ENCODE measurements around the gene BAIAP3. TPM values are rescaled to one million over a fixed set of nuclear protein-coding genes. Genes with fewer than 3 reads are reported as not detected.
A peak's percentile ranks its signal among the peaks of the same experiment; 100 is the strongest.

Gene BAIAP3
- total RNA-seq, 4 donors from 2014 or later = 0.05 to 4.4 (median 2.5) TPM

- in situ Hi-C loops (cut with MboI; ENCODE audit: low sequenced_read_pairs in 4 of 4) (no loop called here), intact Hi-C loops (cut with DNase I; ENCODE audit: low total_unique reads) (loop anchor here (1.0 kb wide), 1 partner anchor 33 kb away; no protein-coding TSS in a partner anchor)
- Histone ChIP-seq H3K9me3 (no peaks in the 10 kb centered on the region), H3K36me3 (no peaks in the 10 kb centered on the region), H3K27me3 (no peaks in the 10 kb centered on the region), H3K4me1 (peaks cover 10 to 20% of the 10 kb centered on the region in 2 donors), H3K4me3 (no peak overlapping the region), H3K27ac (peak overlapping the region in 1 of 4 donors; percentile 9)
- ATAC-seq = no peak
- no peak for TF ChIP-seq POLR2A (IDR thresholded peaks at IDR 0.05)
- TF ChIP-seq CTCF (IDR thresholded peaks at IDR 0.05 in 4 of 5, conservative IDR thresholded peaks at IDR 0.05 in 1 of 5) = no peak
- no peak for DNase-seq
Observed at GRCh38 chr16:1375741-1376410, 42.4 kb downstream of the BAIAP3 start.

GRCh38 chr16:1377406-1378010, 44.1 kb downstream of the BAIAP3 start:
- Histone ChIP-seq H3K36me3 (peaks cover 0 to 4% of the 10 kb centered on the region in 2 donors), H3K27me3 (no peaks in the 10 kb centered on the region), H3K27ac (peak overlapping the region; percentile 95 to 98 (median 98)), H3K4me1 (peaks cover 10 to 20% of the 10 kb centered on the region in 2 donors), H3K9me3 (no peaks in the 10 kb centered on the region), H3K4me3 (peak overlapping the region; percentile 64 to 77 (median 70))
- ATAC-seq (no peak), DNase-seq (no peak)
- in situ Hi-C loops (cut with MboI; ENCODE audit: low sequenced_read_pairs in 4 of 4) (no loop called here), intact Hi-C loops (cut with DNase I; ENCODE audit: low total_unique reads) (loop anchor here (2.0 kb wide), 2 partner anchors 31 to 43 kb away; partner anchors contain the start of gene UQCC4)
- no peak for TF ChIP-seq CTCF (IDR thresholded peaks at IDR 0.05 in 4 of 5, conservative IDR thresholded peaks at IDR 0.05 in 1 of 5)
- no peak for TF ChIP-seq POLR2A (IDR thresholded peaks at IDR 0.05)

- H3K4me3 ChIP-seq = peak overlapping the region; percentile 64 to 77 (median 70)
- H3K27ac ChIP-seq = peak overlapping the region; percentile 95 to 98 (median 98)
- DNase-seq (no peak), ATAC-seq (peak; percentile 6 to 23)
- no peaks in the 10 kb centered on the region for H3K27me3 ChIP-seq
- in situ Hi-C loops (cut with MboI; ENCODE audit: low sequenced_read_pairs in 4 of 4) = no loop called here
- no peaks in the 10 kb centered on the region for H3K9me3 ChIP-seq
- peaks cover 0 to 4% of the 10 kb centered on the region in 2 donors for H3K36me3 ChIP-seq
- intact Hi-C loops (cut with DNase I; ENCODE audit: low total_unique reads) = loop anchor here (2.0 kb wide), 2 partner anchors 31 to 43 kb away; partner anchors contain the start of gene UQCC4
- peaks cover 10 to 20% of the 10 kb centered on the region in 2 donors for H3K4me1 ChIP-seq
- TF ChIP-seq POLR2A (IDR thresholded peaks at IDR 0.05) = no peak
Observed at GRCh38 chr16:1378087-1378803, 44.8 kb downstream of the BAIAP3 start.

GRCh38 chr16:1378804-1379303, 45.4 kb downstream of the BAIAP3 start:
- ATAC-seq (peak; percentile 83), DNase-seq (peak; percentile 87 to 96)
- Histone ChIP-seq H3K36me3 (peaks cover 0 to 4% of the 10 kb centered on the region in 2 donors), H3K27ac (peak overlapping the region; percentile 95 to 98 (median 98)), H3K27me3 (no peaks in the 10 kb centered on the region), H3K4me1 (peaks cover 10 to 20% of the 10 kb centered on the region in 2 donors), H3K9me3 (no peaks in the 10 kb centered on the region), H3K4me3 (peak overlapping the region; percentile 64 to 77 (median 70))
- in situ Hi-C loops (cut with MboI; ENCODE audit: low sequenced_read_pairs in 4 of 4) = no loop called here
- TF ChIP-seq POLR2A (IDR thresholded peaks at IDR 0.05) (no peak), CTCF (IDR thresholded peaks at IDR 0.05 in 4 of 5, conservative IDR thresholded peaks at IDR 0.05 in 1 of 5) (no peak)
- intact Hi-C loops (cut with DNase I; ENCODE audit: low total_unique reads) = loop anchor here (1.0 to 2.0 kb wide), 4 partner anchors 16 to 82 kb away; partner anchors contain the start of gene UQCC4
